HG03432 (cell line): ENCODE data around the gene ZMAT2.
"Not testable (repeated sequence)": the region's sequence is repeated elsewhere in the genome, so short reads cannot be mapped to it uniquely, and the experiment has no call there.

Experiments used
- ATAC-seq: cut with Tn5 transposase; IDR thresholded peaks from one replicate; pipeline ENCODE4 v1.9.1; 2021; ENCODE audit warnings: mild to moderate bottlenecking, moderate library complexity; ENCODE audit not compliant: unreplicated experiment

The ZMAT2 gene

DNA sequence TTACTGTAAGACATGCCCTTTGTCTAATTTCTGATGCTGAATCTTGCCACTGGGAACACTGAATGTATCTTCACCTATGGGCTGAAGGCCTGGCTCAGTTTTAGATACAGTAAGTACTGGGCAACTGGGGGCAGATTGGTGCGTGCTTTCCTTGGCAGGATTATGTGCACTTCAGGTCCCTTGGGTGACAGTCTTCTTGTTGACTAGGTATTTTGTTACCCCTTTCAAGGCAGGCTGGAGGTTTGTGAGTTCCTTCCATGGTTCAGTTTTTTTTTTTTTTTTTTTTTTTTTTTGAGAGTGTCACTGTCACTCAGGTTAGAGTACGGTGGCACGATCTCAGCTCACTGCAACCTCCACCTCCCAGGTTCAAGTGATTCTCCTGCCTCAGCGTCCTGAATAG is 7.6 kb downstream of the ZMAT2 start:
- ATAC-seq, result no peak

DNA sequence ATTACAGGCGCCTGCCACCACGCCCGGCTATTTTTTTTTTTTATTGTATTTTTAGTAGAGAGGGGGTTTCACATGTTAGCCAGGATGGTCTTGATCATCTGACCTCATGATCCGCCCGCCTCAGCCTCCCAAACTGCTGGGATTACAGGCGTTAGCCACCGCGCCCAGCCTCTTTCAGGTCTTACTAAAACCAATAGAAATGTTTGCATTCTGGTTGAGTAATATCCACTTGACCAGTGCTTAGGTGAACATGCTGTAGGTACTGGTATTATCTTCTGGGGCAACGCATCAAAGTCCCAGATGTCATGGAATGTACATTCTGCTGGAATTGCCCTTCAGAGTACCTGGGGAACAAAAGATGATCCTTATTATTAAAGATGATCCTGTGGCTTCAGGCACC is 8.5 kb downstream of the ZMAT2 start:
- not testable (repeated sequence) for ATAC-seq

DNA sequence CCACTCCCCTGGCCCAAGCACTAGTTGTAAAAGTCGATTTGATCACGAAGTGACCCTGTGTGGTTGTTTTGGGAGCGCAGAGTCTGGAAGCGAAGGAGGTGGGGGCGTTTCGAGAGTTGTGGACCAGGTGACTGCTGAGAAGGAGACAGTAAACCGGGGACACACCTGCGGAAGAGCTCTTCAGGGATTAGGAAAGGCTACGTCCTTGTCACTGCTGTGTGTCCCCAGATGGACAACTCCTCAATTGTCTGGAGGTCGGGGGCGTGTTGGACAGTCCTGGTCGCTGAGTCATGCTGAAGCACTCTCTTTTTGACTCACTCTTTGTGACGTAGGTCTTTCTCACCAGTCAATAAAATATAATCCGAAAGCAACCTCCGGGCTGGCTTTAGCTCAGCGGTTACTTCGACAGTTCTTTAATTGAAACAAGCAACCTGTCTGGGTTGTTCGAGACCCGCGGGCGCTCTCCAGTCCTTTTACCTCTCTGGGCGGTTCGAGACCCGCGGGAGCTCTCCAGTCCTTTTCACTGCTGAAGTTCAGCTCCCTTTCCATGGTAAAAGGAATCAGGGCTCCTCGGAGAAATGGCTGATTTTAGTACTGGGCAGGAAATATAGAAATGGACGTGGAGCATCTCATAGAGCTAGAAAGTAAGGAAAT is 10.8 kb downstream of the ZMAT2 start:
- ATAC-seq, result peak; percentile 91

DNA sequence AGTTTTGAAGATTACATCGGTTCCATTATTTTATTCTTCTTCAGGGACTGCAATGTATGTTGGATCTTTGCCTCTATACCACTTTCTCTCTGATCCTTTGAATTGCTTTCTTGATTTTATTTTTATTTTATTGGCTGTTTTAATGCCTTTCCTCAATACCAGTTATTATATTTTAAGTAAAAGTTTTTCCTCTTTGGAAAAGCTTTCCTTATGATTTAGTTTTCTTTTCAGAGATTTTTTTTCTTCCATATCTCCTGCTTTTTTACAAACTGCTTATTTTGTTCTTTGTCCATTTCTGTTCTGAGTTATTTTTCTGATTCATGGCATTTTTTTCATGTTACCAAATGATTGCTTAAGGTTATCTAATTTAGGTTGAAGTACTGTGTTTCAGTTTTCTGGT is 11.5 kb downstream of the ZMAT2 start:
- ATAC-seq, result no peak

DNA sequence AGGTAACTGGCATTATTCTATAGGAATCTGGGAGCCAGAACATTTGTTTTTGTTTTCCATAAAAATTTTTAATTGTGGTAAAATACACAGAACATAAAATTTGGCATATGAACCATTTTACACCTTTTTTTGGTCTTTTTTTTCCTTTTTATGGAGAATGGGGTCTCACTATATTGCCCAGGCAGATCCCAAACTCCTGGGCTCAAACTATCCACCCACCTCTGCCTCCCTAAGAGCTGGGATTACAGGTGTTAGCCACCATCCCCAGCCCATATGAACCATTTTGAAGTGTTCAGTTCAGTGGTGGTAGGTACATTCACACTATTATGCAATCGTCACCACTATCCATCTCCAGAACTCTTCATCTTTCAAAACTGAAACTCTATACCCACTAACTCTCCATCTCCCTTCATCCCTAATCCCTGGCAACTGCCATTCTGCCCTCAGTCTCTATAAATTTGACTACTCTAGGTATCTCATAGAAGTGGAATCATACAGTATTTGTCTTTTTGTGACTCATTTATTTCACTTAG is 13.4 kb downstream of the ZMAT2 start:
- no peak for ATAC-seq

DNA sequence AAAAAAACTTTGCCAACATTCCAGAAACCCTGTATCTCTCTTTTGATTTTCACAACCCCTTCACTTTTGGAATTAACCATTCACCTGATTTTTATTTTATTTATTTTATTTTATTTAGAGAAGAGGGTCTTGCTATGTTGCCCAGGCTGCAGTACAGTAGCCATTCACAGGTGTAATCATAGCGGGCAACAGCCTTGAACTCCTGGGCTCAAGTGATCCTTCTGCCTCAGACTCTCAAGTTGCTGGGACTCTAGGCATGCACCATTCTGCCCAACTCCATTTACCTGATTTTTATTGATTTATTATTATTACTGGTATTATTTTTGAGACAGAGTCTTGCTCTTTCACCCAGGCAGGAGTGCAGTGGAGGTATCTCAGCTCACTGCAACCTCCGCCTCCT is 16.0 kb downstream of the ZMAT2 start:
- ATAC-seq, result not testable (repeated sequence)

DNA sequence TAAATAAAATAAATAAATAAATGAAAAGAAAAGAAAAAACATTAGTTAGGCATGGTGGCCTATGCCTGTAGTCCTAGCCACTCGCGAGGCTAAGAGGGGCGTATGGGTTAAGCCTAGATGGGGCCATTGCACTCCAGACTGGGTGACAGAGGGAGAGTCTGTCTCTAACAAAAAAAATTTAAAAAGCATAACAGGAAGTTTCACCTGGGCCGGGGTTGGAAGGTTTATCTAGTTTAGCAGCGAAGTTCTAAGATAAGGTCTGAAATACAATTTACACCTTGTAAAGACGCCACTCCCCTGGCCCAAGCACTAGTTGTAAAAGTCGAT is 18.0 kb downstream of the ZMAT2 start:
- ATAC-seq, result no peak

DNA sequence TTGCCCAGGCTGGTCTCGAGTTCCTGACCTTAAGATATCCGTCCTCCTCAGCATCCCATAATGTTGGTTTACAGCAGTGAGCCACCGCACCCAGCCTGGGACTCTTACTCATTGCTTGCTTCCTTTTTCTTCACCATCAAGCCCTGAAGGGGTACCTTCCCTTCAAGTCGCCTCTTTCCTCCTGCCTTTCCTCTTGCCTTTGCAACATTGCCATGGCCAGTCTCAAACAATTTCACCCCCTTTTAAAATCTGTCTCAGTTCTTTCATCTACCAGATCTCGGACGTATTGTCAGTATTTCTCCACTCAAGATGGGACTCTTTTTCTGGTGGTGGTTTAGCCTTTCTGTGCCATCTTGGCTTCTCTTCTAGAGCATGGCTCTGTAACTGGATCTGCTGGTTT is 20.5 kb downstream of the ZMAT2 start:
- not testable (repeated sequence) for ATAC-seq

GRCh38 chr5:140721395-140721794 is 21.1 kb downstream of the ZMAT2 start:
- not testable (repeated sequence) for ATAC-seq

DNA sequence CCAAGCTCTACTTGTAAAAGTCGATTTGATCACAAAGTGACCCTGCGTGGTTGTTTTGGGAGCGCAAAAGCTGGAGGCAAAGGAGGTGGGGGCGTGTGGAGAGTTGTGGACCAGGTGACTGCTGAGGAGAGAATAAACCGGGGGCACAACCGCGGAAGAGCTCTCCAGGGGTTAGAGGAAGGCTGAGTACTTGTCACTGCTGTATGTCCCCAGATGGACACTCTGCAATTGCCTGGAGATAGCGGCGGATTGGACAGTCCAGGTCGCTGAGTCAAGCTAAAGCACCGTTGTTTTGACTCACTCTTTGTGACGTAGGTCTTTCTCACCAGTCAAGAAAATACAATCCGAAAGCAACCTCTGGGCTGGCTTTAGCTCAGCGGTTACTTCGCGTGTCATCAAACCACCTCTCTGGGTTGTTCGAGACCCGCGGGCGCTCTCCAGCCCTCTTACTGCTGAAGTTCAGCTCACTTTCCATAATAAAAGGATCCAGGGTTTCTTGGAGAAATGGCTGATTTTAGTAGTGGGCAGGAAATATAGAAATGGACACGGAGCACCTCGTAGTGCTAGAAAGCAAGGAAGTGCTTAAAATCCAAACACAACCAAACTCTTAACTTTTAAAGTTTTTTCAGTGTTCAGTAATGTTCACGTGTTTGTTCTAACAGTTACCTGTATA is 25.7 kb downstream of the ZMAT2 start:
- peak; percentile 94 for ATAC-seq

DNA sequence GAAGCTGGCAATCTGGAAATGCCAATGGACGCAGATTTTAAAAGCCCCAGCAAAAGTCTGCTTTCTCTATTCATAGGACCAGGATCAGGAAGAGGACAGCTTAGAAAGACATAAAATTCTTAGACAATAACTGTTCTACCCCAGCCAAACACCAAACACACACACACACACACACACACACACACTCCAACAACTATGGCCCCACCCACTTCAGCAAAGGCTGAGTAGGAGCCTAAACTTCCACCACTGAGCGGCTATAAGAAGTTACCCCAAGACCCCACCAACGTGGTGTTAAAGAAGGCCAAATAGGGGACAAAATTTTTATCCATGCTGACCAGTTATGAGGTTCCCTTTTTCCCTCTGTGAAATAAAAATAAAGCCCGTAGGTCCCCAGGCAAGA is 32.9 kb downstream of the ZMAT2 start:
- ATAC-seq, result no peak

- no peak for ATAC-seq
Measured at GRCh38 chr5:140734354-140734753, 34.1 kb downstream of the ZMAT2 start.

DNA sequence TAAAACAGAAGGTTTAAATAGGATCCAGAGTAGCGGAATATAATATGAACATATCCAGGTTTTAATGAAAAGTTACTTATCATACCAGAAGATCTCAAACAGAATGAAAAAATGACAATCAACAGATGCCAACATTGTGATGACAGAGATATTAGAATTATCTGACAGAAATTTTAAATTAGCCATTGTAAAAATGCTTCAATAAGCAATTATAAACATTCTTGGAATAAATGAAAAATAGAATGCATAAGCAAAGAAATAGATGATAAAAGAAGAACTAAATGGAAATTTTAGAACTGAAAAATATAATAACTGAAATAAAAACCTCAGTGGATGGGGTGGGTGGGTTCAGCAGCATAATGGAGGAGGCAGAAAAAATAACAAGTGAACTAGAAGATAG is 37.2 kb downstream of the ZMAT2 start:
- no peak for ATAC-seq

DNA sequence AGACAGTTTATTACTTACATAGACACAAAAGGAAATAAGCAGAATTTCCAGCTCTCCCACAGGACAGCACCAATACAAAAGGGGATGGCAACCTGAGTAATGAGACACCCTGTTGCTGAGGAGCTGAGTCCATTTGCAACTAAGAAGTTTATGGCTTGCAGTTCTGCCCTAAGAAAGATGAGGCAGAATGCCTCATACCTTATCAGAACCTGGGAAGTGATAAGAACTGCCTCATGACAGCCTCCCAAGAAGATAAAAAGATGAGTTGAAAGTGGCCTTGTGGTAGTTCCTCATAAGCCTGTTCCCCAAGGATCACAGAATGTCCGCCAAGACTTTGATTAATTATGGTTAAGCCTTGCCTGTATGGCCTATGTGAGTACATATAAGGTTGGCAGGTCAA is 41.7 kb downstream of the ZMAT2 start:
- ATAC-seq, result no peak

- no peak for ATAC-seq
Measured at GRCh38 chr5:140753561-140753960, 53.3 kb downstream of the ZMAT2 start.
